ENCODE measurements around the gene SLC45A1. TPM values are rescaled to one million over a fixed set of nuclear protein-coding genes. Genes with fewer than 3 reads are reported as not detected.

SLC45A1 gene
- total RNA-seq, 1 experiment from 2014 or later: 13.8 TPM

GRCh38 chr1:8340448-8340847, 22.5 kb downstream of the SLC45A1 start:
- H3K79me2 ChIP-seq (ENCODE audit: insufficient read depth, low read length): no peaks in the 10 kb centered on the region
- no peak overlapping the region for H3K4me3 ChIP-seq (replicated peaks in 1 of 2; ENCODE audit: low read depth in 1 of 2, low read length in 2 of 2)
- no peak overlapping the region for H3K9ac ChIP-seq (ENCODE audit: low read length)
- ChIA-PET POLR2A (no interaction called here), CTCF (no interaction called here), RAD21 (ENCODE audit: low non-redundant PET in 1 of 2, low total read pairs in 2 of 2, uncharacterized antibody in 2 of 2, unreplicated experiment in 2 of 2) (no interaction called here)
- H3K27me3 ChIP-seq (ENCODE audit: insufficient read depth, low read length): no peaks in the 10 kb centered on the region
- TF ChIP-seq FOSL1 (IDR thresholded peaks at IDR 0.05; ENCODE audit: low read depth) (no peak), TCF7L2 (IDR thresholded peaks at IDR 0.05; ENCODE audit: borderline replicate concordance, extremely low read depth, insufficient read depth, insufficient read length) (no peak)
- H3K4me1 ChIP-seq (ENCODE audit: control insufficient read depth in 1 of 2, insufficient read depth in 2 of 2, low read length in 2 of 2): peaks cover 14 to 23% of the 10 kb centered on the region in 2 experiments
- H3K9me3 ChIP-seq (ENCODE audit: control insufficient read depth in 1 of 2, insufficient read depth in 1 of 2, low read depth in 1 of 2, low read length in 2 of 2): no peaks in the 10 kb centered on the region
- no peaks in the 10 kb centered on the region for H4K20me1 ChIP-seq (ENCODE audit: insufficient read depth)
- no peak overlapping the region for H2AFZ ChIP-seq (ENCODE audit: low read depth, low read length, poor library complexity, severe bottlenecking)
- 0 out of 2 replicates have a peak, but pooled peaks cover 3% of the 10 kb centered on the region for H3K9me2 ChIP-seq (ENCODE audit: insufficient read depth)
- no TSS peak for BruUV-seq (replicated peaks)
- H3K36me3 ChIP-seq (ENCODE audit: control insufficient read depth in 1 of 2, insufficient read depth in 2 of 2, low read length in 2 of 2): peaks cover 0 to 3% of the 10 kb centered on the region in 2 experiments; a peak in 1 of 4 replicates
- H3K4me2 ChIP-seq (ENCODE audit: low read length): no peak overlapping the region
- DNase-seq (ENCODE audit: low read depth, low spot score) (no peak), ATAC-seq (no peak)
- no peak overlapping the region for H3K27ac ChIP-seq (ENCODE audit: low read depth, low read length)
- intact Hi-C loops (cut with micrococcal nuclease): no loop called here

GRCh38 chr1:8342325-8342724, 24.4 kb downstream of the SLC45A1 start:
- Histone ChIP-seq H4K20me1 (ENCODE audit: insufficient read depth) (no peaks in the 10 kb centered on the region), H3K27ac (ENCODE audit: low read depth, low read length) (no peak overlapping the region), H3K9me3 (ENCODE audit: control insufficient read depth in 1 of 2, insufficient read depth in 1 of 2, low read depth in 1 of 2, low read length in 2 of 2) (no peaks in the 10 kb centered on the region), H3K79me2 (ENCODE audit: insufficient read depth, low read length) (no peaks in the 10 kb centered on the region), H3K9me2 (ENCODE audit: insufficient read depth) (0 out of 2 replicates have a peak, but pooled peaks cover 3% of the 10 kb centered on the region), H3K27me3 (ENCODE audit: insufficient read depth, low read length) (no peaks in the 10 kb centered on the region), H2AFZ (ENCODE audit: low read depth, low read length, poor library complexity, severe bottlenecking) (no peak overlapping the region), H3K36me3 (ENCODE audit: control insufficient read depth in 1 of 2, insufficient read depth in 2 of 2, low read length in 2 of 2) (peaks cover 0 to 3% of the 10 kb centered on the region in 2 experiments; a peak in 1 of 4 replicates), H3K4me3 (replicated peaks in 1 of 2; ENCODE audit: low read depth in 1 of 2, low read length in 2 of 2) (no peak overlapping the region), H3K4me1 (ENCODE audit: control insufficient read depth in 1 of 2, insufficient read depth in 2 of 2, low read length in 2 of 2) (peaks cover 14 to 23% of the 10 kb centered on the region in 2 experiments), H3K9ac (ENCODE audit: low read length) (no peak overlapping the region), H3K4me2 (ENCODE audit: low read length) (no peak overlapping the region)
- BruUV-seq (replicated peaks): no TSS peak
- POLR2A ChIA-PET: interaction anchor here (1.2 kb wide), 1 partner anchor 316 kb away, joined by 3 read pairs; the partner anchor contains the start of gene ERRFI1
- intact Hi-C loops (cut with micrococcal nuclease): no loop called here
- ATAC-seq (no peak), DNase-seq (ENCODE audit: low read depth, low spot score) (no peak)
- CTCF ChIA-PET: no interaction called here
- RAD21 ChIA-PET (ENCODE audit: low non-redundant PET in 1 of 2, low total read pairs in 2 of 2, uncharacterized antibody in 2 of 2, unreplicated experiment in 2 of 2): no interaction called here
- no peak for TF ChIP-seq MAX (IDR thresholded peaks at IDR 0.05)
- TF ChIP-seq RAD21 (IDR thresholded peaks at IDR 0.05; ENCODE audit: low read depth): no peak
- TF ChIP-seq YY1 (IDR thresholded peaks at IDR 0.05; ENCODE audit: extremely low read depth, insufficient replicate concordance, low read depth, low read length): no peak
- no peak for TF ChIP-seq ELF1 (IDR thresholded peaks at IDR 0.05; ENCODE audit: borderline replicate concordance, low read depth)
- TF ChIP-seq ATF3 (IDR thresholded peaks at IDR 0.05): no peak
- no peak for TF ChIP-seq SIN3A (IDR thresholded peaks at IDR 0.05; ENCODE audit: low read depth)
- no peak for TF ChIP-seq EZH2phosphoT487 (IDR thresholded peaks at IDR 0.05; ENCODE audit: borderline replicate concordance)
- no peak for TF ChIP-seq ZFX (IDR thresholded peaks at IDR 0.05)
- no peak for TF ChIP-seq CTCF (IDR thresholded peaks at IDR 0.05 in 2 of 3, conservative IDR thresholded peaks at IDR 0.05 in 1 of 3; ENCODE audit: borderline replicate concordance in 1 of 3, insufficient read depth in 1 of 3, low read depth in 2 of 3, low read length in 2 of 3)
- no peak for TF ChIP-seq SP1 (IDR thresholded peaks at IDR 0.05; ENCODE audit: low read depth)
- no peak for TF ChIP-seq ZBTB33 (IDR thresholded peaks at IDR 0.05; ENCODE audit: extremely low read depth, insufficient replicate concordance, low read length)
- TF ChIP-seq CEBPB (IDR thresholded peaks at IDR 0.05; ENCODE audit: low read depth): no peak

All from HCT116 (cell line).